DND-41 (cell line): ENCODE data around the gene NBPF11.
"Not testable (repeated sequence)": the region's sequence is repeated elsewhere in the genome, so short reads cannot be mapped to it uniquely, and the experiment has no call there.

Experiments
- ATAC-seq: fragments of 200-7000 bp; cut with Tn5 transposase; 3 replicates; pipeline ENCODE4 v1.9.1; 2021; ENCODE audit warnings: low read depth; ENCODE audit not compliant: insufficient read depth
- DNase-seq: peaks from one replicate; pipeline ENCODE4 v3.0.0-alpha.2; 2020
- H2AFZ ChIP-seq: 2 replicates; pipeline ENCODE4 v1.6.0; 2012; ENCODE audit warnings: low read depth, low read length
- H3K27ac ChIP-seq: 2 replicates; pipeline ENCODE4 v1.5.1; 2012; ENCODE audit warnings: low read length, inconsistent platforms
- H3K27me3 ChIP-seq: fragments of 200-600 bp; sonication (generic); 2 replicates; pipeline ENCODE4 v1.6.0; 2012; ENCODE audit warnings: low read length, mild to moderate bottlenecking, inconsistent platforms; ENCODE audit not compliant: insufficient read depth, poor library complexity
- H3K36me3 ChIP-seq: 2 replicates; pipeline ENCODE4 v1.5.1; 2012; ENCODE audit warnings: low read length, inconsistent platforms; ENCODE audit not compliant: insufficient read depth
- H3K4me1 ChIP-seq: 2 replicates; pipeline ENCODE4 v1.5.1; 2012; ENCODE audit warnings: mild to moderate bottlenecking, low read length; ENCODE audit not compliant: insufficient read depth
- H3K4me2 ChIP-seq: 2 replicates; pipeline ENCODE4 v1.6.0; 2012; ENCODE audit warnings: mild to moderate bottlenecking, moderate library complexity, low read length, inconsistent platforms; ENCODE audit not compliant: insufficient read depth
- H3K4me3 ChIP-seq, 2 experiments: fragments of 200-600 bp in 1 of 2; shearing (Covaris generic) in 1 of 2; 2 replicates each; pipeline ENCODE4 v1.5.1; 2012 to 2016; ENCODE audit warnings: inconsistent platforms in 2 of 2, low read length in 2 of 2, mild to moderate bottlenecking in 2 of 2, low read depth in 1 of 2, moderate library complexity in 1 of 2
- H3K79me2 ChIP-seq: 2 replicates; pipeline ENCODE4 v1.6.0; 2012; ENCODE audit warnings: low read length, inconsistent platforms; ENCODE audit not compliant: insufficient read depth
- H3K9ac ChIP-seq: 2 replicates; pipeline ENCODE4 v1.6.0; 2012; ENCODE audit warnings: low read depth, mild to moderate bottlenecking, inconsistent platforms, low read length, moderate library complexity
- H3K9me3 ChIP-seq: 2 replicates; pipeline ENCODE4 v1.5.1; 2012; ENCODE audit warnings: low read length, moderate library complexity, mild to moderate bottlenecking, inconsistent platforms; ENCODE audit not compliant: insufficient read depth, severe bottlenecking
- H4K20me1 ChIP-seq: 2 replicates; pipeline ENCODE4 v1.6.0; 2012; ENCODE audit warnings: low read length; ENCODE audit not compliant: insufficient read depth
- EZH2 ChIP-seq: IDR thresholded peaks from 3 replicates; pipeline ENCODE4 v1.6.1; 2012; ENCODE audit warnings: borderline replicate concordance, low read depth, mild to moderate bottlenecking, moderate library complexity, low read length, inconsistent platforms; ENCODE audit not compliant: severe bottlenecking
- TF ChIP-seq, protein P1 (sequence below): IDR thresholded peaks from 2 replicates; pipeline ENCODE4 v1.5.1; 2012; ENCODE audit warnings: borderline replicate concordance, low read length, moderate library complexity, mild to moderate bottlenecking; ENCODE audit not compliant: poor library complexity, severe bottlenecking; ENCODE audit errors: extremely low read depth

NBPF11 gene

DNA sequence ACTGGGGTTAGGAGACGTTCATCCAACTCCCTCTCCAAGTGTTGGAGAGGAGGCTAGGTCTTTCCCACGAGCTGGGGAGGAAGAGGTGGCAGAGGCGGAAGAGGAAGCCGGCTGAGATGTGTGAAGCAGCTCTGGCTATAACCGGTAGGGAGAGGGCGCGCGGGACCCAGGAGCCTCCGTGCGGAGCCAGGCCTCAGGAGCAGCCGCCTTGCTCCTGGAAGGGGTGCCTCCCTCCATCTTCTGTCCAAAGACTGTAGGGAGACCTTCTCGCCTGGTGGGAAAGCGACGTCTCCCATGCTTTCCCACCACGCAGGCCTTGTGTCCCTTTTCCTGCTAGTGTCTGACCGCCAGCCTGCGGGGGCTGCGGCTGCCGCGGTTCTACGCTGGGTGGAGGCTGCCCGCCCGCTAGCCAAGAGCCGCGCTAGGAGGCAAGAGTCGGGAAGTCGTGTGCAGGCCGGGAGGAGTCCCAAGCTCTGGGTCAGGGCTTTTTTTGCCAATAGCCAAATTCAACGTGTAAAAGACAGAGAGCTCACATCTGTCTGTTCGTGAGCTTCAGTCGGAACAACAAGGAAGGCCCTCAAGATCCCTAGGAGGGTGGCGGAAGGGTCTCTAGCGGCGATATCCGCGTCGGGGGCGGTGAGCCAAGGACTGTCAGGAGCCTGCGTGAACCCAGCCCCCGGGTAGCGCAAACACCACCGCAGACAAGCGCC lies 8.4 kb upstream of the NBPF11 start:
- TF ChIP-seq, protein P1, sequence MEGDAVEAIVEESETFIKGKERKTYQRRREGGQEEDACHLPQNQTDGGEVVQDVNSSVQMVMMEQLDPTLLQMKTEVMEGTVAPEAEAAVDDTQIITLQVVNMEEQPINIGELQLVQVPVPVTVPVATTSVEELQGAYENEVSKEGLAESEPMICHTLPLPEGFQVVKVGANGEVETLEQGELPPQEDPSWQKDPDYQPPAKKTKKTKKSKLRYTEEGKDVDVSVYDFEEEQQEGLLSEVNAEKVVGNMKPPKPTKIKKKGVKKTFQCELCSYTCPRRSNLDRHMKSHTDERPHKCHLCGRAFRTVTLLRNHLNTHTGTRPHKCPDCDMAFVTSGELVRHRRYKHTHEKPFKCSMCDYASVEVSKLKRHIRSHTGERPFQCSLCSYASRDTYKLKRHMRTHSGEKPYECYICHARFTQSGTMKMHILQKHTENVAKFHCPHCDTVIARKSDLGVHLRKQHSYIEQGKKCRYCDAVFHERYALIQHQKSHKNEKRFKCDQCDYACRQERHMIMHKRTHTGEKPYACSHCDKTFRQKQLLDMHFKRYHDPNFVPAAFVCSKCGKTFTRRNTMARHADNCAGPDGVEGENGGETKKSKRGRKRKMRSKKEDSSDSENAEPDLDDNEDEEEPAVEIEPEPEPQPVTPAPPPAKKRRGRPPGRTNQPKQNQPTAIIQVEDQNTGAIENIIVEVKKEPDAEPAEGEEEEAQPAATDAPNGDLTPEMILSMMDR = no peak
- no peak for TF ChIP-seq EZH2
- no peak for DNase-seq
- H4K20me1 ChIP-seq = no peaks in the 10 kb centered on the region

DNA sequence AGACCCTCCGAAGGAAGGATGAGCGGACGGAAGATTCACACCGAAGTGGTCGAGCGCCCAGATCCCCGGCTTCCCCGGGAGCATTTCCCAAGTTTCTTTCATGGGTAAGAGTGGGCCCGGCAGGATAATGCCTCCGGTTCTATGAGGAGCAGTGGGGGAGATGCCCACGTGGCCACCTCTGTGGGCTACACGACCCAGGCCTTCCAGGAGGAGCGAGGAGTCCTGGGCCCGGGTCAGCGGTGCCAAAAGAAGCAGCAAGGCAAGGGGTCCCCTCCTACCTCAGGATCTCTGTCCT lies 7.9 kb upstream of the NBPF11 start:
- no peak overlapping the region for H3K27ac ChIP-seq
- H3K9me3 ChIP-seq = no peaks in the 10 kb centered on the region
- no peaks in the 10 kb centered on the region for H3K4me1 ChIP-seq
- TF ChIP-seq, protein P1 = no peak
- TF ChIP-seq EZH2 = no peak
- ATAC-seq (no peak), DNase-seq (no peak)
- H3K36me3 ChIP-seq = no peaks in the 10 kb centered on the region
- H3K4me3 ChIP-seq = no peak overlapping the region
- H3K9ac ChIP-seq = no peak overlapping the region
- H3K79me2 ChIP-seq = no peaks in the 10 kb centered on the region
- no peak overlapping the region for H2AFZ ChIP-seq
- H3K4me2 ChIP-seq = no peak overlapping the region
- no peaks in the 10 kb centered on the region for H4K20me1 ChIP-seq
- peaks cover 3% of the 10 kb centered on the region for H3K27me3 ChIP-seq

More for the DNA sequence above, 8.4 kb upstream of the NBPF11 start:
- no peaks in the 10 kb centered on the region for H3K36me3 ChIP-seq
- no peak overlapping the region for H2AFZ ChIP-seq
- no peak overlapping the region for H3K9ac ChIP-seq
- H3K9me3 ChIP-seq = no peaks in the 10 kb centered on the region
- no peak for ATAC-seq
- no peak overlapping the region for H3K27ac ChIP-seq
- no peaks in the 10 kb centered on the region for H3K79me2 ChIP-seq
- no peak overlapping the region for H3K4me3 ChIP-seq
- H3K27me3 ChIP-seq = peaks cover 3% of the 10 kb centered on the region
- no peaks in the 10 kb centered on the region for H3K4me1 ChIP-seq
- no peak overlapping the region for H3K4me2 ChIP-seq

DNA sequence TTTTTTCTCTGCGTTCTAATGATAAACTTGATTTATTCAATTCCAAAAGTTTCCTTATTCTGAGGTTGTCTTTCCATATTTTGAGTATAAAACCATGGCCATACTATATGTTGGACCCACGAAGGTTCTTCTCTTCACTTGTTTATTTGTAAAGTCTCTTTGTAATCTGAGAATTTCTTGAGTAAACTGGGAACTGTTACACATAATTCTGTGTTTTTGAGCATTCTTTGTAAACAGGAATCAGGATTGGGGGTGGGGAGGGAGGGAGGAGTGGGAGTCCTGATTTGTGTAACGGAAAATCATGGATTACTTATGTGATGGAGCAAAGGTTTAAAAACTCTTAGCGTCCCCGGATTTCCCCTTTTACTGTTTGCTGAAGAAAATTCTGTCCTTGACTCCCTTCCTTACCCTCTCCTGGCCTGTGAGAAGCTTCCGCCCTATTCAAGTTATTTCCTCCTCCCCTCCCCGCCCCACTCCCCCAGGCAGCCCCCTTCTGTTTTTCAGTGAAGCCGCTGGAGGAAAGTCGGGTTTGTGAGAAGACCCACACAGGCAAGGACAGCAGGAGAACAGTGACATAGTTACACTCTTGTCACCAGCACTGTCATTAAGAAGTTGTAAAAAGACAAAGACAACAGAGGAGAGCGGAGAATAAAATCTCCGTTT lies 6.4 kb upstream of the NBPF11 start:
- Histone ChIP-seq H3K9ac (no peak overlapping the region), H2AFZ (no peak overlapping the region), H3K36me3 (no peaks in the 10 kb centered on the region), H3K79me2 (no peaks in the 10 kb centered on the region), H3K4me3 (no peak overlapping the region), H3K27ac (no peak overlapping the region), H4K20me1 (no peaks in the 10 kb centered on the region), H3K4me1 (no peaks in the 10 kb centered on the region), H3K9me3 (no peaks in the 10 kb centered on the region), H3K27me3 (peaks cover 3% of the 10 kb centered on the region), H3K4me2 (no peak overlapping the region)
- no peak for DNase-seq
- no peak for ATAC-seq
- TF ChIP-seq EZH2 = no peak
- TF ChIP-seq, protein P1 = no peak

DNA sequence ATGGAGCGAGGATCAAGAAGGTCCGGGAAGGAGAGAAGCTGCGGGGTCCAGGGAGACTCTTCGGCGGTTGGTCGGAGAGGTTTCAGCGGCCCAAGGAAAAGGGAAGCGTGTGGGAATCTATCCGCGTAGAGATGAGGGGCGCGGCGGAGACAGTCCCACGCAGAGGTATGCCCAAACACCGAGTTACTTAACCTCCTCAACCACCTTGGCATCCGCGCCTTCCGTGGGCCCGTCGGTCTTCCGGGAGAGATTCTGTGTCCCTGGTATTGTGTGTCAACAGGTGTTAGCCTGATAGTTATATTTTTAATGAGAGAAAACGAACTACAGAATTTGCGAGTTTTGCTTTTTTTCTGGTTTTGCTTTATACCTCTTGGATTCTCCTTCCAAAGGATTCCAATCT lies 5.7 kb upstream of the NBPF11 start:
- not testable (repeated sequence) for H3K9ac ChIP-seq, H3K4me2 ChIP-seq, ATAC-seq

DNA sequence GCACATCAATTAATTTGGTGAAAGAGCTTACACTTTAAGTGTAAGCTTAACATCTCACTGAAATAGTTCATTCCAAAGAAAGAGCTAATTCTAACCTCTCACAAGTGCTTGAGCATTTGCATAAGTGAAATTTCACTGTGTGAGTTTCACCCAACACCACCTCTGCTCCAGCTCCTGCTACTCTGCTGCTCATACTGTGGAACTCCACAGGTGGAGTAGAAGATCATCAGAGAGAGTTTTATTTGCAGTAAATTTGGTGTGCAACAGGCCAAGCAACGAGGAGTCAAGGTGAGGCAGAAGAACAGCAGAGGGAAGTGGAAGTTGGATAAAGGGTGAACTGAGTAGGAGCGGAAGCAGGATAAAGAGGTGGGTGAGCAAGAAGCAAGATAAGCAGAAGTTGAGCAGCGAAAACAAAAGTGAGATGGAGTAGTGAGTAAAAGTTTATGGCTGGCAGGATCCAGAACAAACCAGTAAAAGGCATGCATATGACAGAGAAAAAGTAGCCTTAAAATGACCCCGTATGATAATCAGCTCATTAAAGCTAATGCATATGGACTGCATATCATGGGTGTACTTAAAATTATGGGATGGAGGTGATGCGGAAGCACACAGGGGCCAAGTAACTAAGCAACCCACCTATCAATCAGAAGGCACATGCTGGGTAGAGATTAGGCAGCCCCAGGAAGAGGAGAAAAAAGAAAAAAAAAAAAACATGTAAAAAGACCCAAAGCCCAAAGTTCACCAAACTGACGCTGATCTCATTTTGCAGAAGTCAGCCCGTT lies 3.6 kb upstream of the NBPF11 start:
- H3K4me1 ChIP-seq = peaks cover 11% of the 10 kb centered on the region
- peaks cover 10% of the 10 kb centered on the region for H3K79me2 ChIP-seq
- not testable (repeated sequence) for DNase-seq, H3K9ac ChIP-seq, ATAC-seq, H4K20me1 ChIP-seq, H3K36me3 ChIP-seq, H3K9me3 ChIP-seq, H3K27me3 ChIP-seq, H3K4me3 ChIP-seq, H3K4me2 ChIP-seq, H3K27ac ChIP-seq, H2AFZ ChIP-seq

More for the DNA sequence above, 5.7 kb upstream of the NBPF11 start:
- H3K36me3 ChIP-seq, H3K27me3 ChIP-seq, H3K27ac ChIP-seq, H2AFZ ChIP-seq, H3K4me1 ChIP-seq, DNase-seq, H3K79me2 ChIP-seq, H4K20me1 ChIP-seq, H3K4me3 ChIP-seq, H3K9me3 ChIP-seq: not testable (repeated sequence)
